ENCODE data around the gene ZNF556.
"Not testable (repeated sequence)": the region's sequence is repeated elsewhere in the genome, so short reads cannot be mapped to it uniquely, and the experiment has no call there.

ZNF556 gene

DNA sequence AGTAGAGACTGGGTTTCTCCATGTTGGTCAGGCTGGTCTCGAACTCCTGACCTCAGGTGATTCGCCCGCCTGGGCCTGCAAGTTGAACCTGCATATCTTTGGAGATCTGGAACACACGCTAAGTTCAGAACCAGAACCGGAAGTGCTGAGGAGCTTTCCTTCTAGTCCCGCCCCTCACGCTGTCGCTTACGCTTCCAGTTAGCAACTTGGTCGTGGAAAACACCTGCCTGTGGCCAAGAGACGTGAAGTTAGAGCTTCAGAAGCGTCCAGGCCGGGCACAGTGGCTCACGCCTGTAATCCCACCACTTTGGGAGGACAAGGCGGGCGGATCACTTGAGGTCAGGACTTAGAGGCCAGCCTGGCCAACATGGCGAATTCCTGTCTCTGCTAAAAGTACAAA lies 18.6 kb downstream of the ZNF556 start:
- Histone ChIP-seq H2BK120ac (ENCODE audit: low read depth, low read length) (no peak overlapping the region), H4K8ac (ENCODE audit: low read depth, low read length) (no peak overlapping the region), H2AFZ (ENCODE audit: low read length) (no peak overlapping the region), H2BK15ac (ENCODE audit: low read length) (no peak overlapping the region), H4K91ac (ENCODE audit: low read depth, low read length, poor library complexity) (no peak overlapping the region), H3K14ac (ENCODE audit: low read length) (no peak overlapping the region), H3K4ac (ENCODE audit: low read length) (no peak overlapping the region), H3K27me3 (ENCODE audit: control insufficient read depth in 3 of 3, insufficient read depth in 3 of 3, low read depth in 1 of 3, low read length in 3 of 3) (no peaks in the 10 kb centered on the region), H2BK5ac (ENCODE audit: low read length) (no peak overlapping the region), H2AK5ac (ENCODE audit: low read depth, low read length) (no peak overlapping the region), H2BK12ac (ENCODE audit: low read length) (no peak overlapping the region), H3K4me3 (ENCODE audit: low read length in 2 of 2) (no peak overlapping the region), H3K27ac (replicated peaks; ENCODE audit: low read length) (no peak overlapping the region), H3K36me3 (replicated peaks in 1 of 2; ENCODE audit: control insufficient read depth in 2 of 2, insufficient read depth in 2 of 2, low read length in 2 of 2) (no peaks in the 10 kb centered on the region), H3K23ac (ENCODE audit: low read depth, low read length, poor library complexity) (no peak overlapping the region), H3K18ac (ENCODE audit: low read length) (no peak overlapping the region), H3K9ac (ENCODE audit: low read depth, low read length, poor library complexity) (no peak overlapping the region), H3K79me1 (ENCODE audit: low read depth, low read length) (peaks cover 4% of the 10 kb centered on the region), H3K4me1 (ENCODE audit: control insufficient read depth in 2 of 2, insufficient read depth in 1 of 2, low read depth in 1 of 2, low read length in 2 of 2) (peaks cover 1 to 5% of the 10 kb centered on the region in 2 donors), H3K9me3 (replicated peaks in 1 of 2; ENCODE audit: control insufficient read depth in 2 of 2, insufficient read depth in 1 of 2, low read depth in 1 of 2, low read length in 2 of 2) (peaks cover 0 to 11% of the 10 kb centered on the region in 2 donors), H3K4me2 (ENCODE audit: insufficient read depth, low read length, poor library complexity, severe bottlenecking) (no peak overlapping the region)
- no peak for DNase-seq (ENCODE audit: low spot score)
- no CpG with 5 or more reads among the region's 17 CpGs for WGBS, 2 donors (ENCODE audit: extremely low coverage in 2 of 2, insufficient read length in 2 of 2, insufficient replicate concordance in 1 of 2)

DNA sequence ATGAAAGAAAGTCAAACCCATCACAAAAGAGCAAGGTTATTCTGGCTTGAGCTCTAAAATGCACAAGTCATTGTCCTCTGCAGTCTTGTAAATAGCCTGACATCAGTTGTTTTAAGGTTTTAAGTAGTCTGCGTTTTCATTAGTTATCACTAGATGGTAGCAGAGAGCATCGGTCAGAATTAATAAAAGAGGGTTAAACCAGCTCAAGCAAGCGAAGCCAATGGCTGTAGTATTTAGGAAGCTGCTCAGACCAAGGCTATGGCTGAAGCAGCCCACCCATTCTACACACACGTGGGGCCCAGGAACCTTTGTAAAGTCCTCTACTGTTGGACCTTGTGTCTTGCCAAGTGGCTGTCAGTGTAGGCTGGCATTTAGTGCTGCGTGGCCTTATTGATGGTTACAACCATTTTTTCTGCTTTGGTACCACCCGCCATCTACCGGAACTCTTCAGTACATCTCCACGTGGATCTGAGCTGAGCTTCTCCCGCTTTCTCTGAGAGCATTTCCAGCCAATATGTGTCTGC lies 20.3 kb downstream of the ZNF556 start:
- Histone ChIP-seq H3K9ac (ENCODE audit: low read depth, low read length, poor library complexity) (no peak overlapping the region), H3K4me3 (ENCODE audit: low read length in 2 of 2) (no peak overlapping the region), H4K8ac (ENCODE audit: low read depth, low read length) (no peak overlapping the region), H3K9me3 (replicated peaks in 1 of 2; ENCODE audit: control insufficient read depth in 2 of 2, insufficient read depth in 1 of 2, low read depth in 1 of 2, low read length in 2 of 2) (peaks cover 0 to 11% of the 10 kb centered on the region in 2 donors), H3K79me1 (ENCODE audit: low read depth, low read length) (peaks cover 4% of the 10 kb centered on the region), H4K91ac (ENCODE audit: low read depth, low read length, poor library complexity) (no peak overlapping the region), H3K36me3 (replicated peaks in 1 of 2; ENCODE audit: control insufficient read depth in 2 of 2, insufficient read depth in 2 of 2, low read length in 2 of 2) (no peaks in the 10 kb centered on the region), H3K14ac (ENCODE audit: low read length) (no peak overlapping the region), H3K4ac (ENCODE audit: low read length) (no peak overlapping the region), H3K23ac (ENCODE audit: low read depth, low read length, poor library complexity) (no peak overlapping the region), H2AK5ac (ENCODE audit: low read depth, low read length) (no peak overlapping the region), H2BK5ac (ENCODE audit: low read length) (no peak overlapping the region), H3K27ac (replicated peaks; ENCODE audit: low read length) (no peak overlapping the region), H3K4me2 (ENCODE audit: insufficient read depth, low read length, poor library complexity, severe bottlenecking) (no peak overlapping the region), H3K4me1 (ENCODE audit: control insufficient read depth in 2 of 2, insufficient read depth in 1 of 2, low read depth in 1 of 2, low read length in 2 of 2) (peaks cover 1 to 5% of the 10 kb centered on the region in 2 donors), H3K18ac (ENCODE audit: low read length) (no peak overlapping the region), H2BK12ac (ENCODE audit: low read length) (no peak overlapping the region), H2BK120ac (ENCODE audit: low read depth, low read length) (no peak overlapping the region), H2BK15ac (ENCODE audit: low read length) (no peak overlapping the region), H2AFZ (ENCODE audit: low read length) (peak overlapping the region; percentile 82), H3K27me3 (ENCODE audit: control insufficient read depth in 3 of 3, insufficient read depth in 3 of 3, low read depth in 1 of 3, low read length in 3 of 3) (no peaks in the 10 kb centered on the region)
- no CpG with 5 or more reads among the region's 9 CpGs for WGBS, 2 donors (ENCODE audit: extremely low coverage in 2 of 2, insufficient read length in 2 of 2, insufficient replicate concordance in 1 of 2)
- no peak for DNase-seq (ENCODE audit: low spot score)

DNA sequence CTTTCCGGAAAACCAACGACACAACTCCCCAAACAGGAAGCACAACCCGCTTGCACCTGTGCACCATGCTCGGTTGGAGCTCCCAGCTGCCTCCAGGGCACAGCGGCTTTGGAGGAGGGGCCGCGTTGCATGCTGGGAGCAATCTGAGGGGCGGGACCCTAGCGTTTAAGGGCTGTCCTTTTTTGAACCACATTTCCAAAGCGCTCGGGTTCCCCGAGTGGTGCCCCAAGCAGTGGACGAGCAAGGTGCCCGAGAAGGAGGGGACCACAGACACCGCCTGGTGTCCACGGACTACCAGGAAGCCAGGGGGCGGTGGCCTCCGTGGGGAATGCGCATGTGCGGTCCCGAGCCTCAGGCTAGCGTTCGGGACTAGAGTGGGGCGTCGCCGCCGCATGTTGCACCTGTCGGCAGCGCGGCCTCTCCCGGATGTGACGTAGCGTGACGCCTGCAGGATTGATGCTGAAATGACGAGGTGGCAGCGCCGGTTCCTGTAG lies 21.6 kb downstream of the ZNF556 start:
- Histone ChIP-seq H3K27ac (replicated peaks; ENCODE audit: low read length) (no peak overlapping the region), H3K4me2 (ENCODE audit: insufficient read depth, low read length, poor library complexity, severe bottlenecking) (no peak overlapping the region), H3K27me3 (ENCODE audit: control insufficient read depth in 3 of 3, insufficient read depth in 3 of 3, low read depth in 1 of 3, low read length in 3 of 3) (no peaks in the 10 kb centered on the region), H3K14ac (ENCODE audit: low read length) (peak overlapping the region; percentile 89), H3K23ac (ENCODE audit: low read depth, low read length, poor library complexity) (peak overlapping the region; percentile 73), H2BK5ac (ENCODE audit: low read length) (no peak overlapping the region), H4K91ac (ENCODE audit: low read depth, low read length, poor library complexity) (no peak overlapping the region), H3K9ac (ENCODE audit: low read depth, low read length, poor library complexity) (no peak overlapping the region), H2BK120ac (ENCODE audit: low read depth, low read length) (no peak overlapping the region), H2AFZ (ENCODE audit: low read length) (no peak overlapping the region), H3K79me1 (ENCODE audit: low read depth, low read length) (peaks cover 4% of the 10 kb centered on the region), H2BK15ac (ENCODE audit: low read length) (no peak overlapping the region), H4K8ac (ENCODE audit: low read depth, low read length) (no peak overlapping the region), H3K4me3 (ENCODE audit: low read length in 2 of 2) (no peak overlapping the region), H3K18ac (ENCODE audit: low read length) (peak overlapping the region; percentile 28), H3K4ac (ENCODE audit: low read length) (no peak overlapping the region), H3K36me3 (replicated peaks in 1 of 2; ENCODE audit: control insufficient read depth in 2 of 2, insufficient read depth in 2 of 2, low read length in 2 of 2) (no peaks in the 10 kb centered on the region), H3K4me1 (ENCODE audit: control insufficient read depth in 2 of 2, insufficient read depth in 1 of 2, low read depth in 1 of 2, low read length in 2 of 2) (peaks cover 1 to 5% of the 10 kb centered on the region in 2 donors), H3K9me3 (replicated peaks in 1 of 2; ENCODE audit: control insufficient read depth in 2 of 2, insufficient read depth in 1 of 2, low read depth in 1 of 2, low read length in 2 of 2) (peaks cover 0 to 14% of the 10 kb centered on the region in 2 donors), H2AK5ac (ENCODE audit: low read depth, low read length) (no peak overlapping the region), H2BK12ac (ENCODE audit: low read length) (no peak overlapping the region)
- no peak for DNase-seq (ENCODE audit: low spot score)
- WGBS, 2 donors (ENCODE audit: extremely low coverage in 2 of 2, insufficient read length in 2 of 2, insufficient replicate concordance in 1 of 2): no CpG with 5 or more reads among the region's 37 CpGs

DNA sequence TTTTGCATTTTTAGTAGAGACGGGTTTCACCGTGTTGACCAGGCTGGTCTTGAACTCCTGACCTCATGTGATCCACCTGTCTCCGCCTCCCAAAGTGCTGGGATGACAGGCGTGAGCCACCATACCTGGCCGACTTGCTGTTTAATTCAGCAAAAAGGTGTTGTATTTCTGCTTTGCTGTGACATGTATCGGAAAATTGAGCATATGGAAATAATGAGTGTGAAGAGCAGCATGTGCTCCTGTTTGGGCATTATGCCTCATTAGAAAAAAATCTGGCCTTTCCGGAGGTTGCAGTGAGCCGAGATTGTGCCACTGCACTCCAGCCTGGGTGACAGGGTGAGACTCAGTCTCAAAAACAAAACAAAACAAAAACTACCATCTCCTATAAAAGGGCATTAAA lies 23.4 kb downstream of the ZNF556 start:
- not testable (repeated sequence) for H2BK12ac ChIP-seq (ENCODE audit: low read length); DNase-seq (ENCODE audit: low spot score); H3K4me1 ChIP-seq (ENCODE audit: control insufficient read depth in 2 of 2, insufficient read depth in 1 of 2, low read depth in 1 of 2, low read length in 2 of 2); H3K4ac ChIP-seq (ENCODE audit: low read length); H4K91ac ChIP-seq (ENCODE audit: low read depth, low read length, poor library complexity); H3K9ac ChIP-seq (ENCODE audit: low read depth, low read length, poor library complexity); H3K4me2 ChIP-seq (ENCODE audit: insufficient read depth, low read length, poor library complexity, severe bottlenecking); H3K27ac ChIP-seq (replicated peaks; ENCODE audit: low read length); H4K8ac ChIP-seq (ENCODE audit: low read depth, low read length); H3K36me3 ChIP-seq (replicated peaks in 1 of 2; ENCODE audit: control insufficient read depth in 2 of 2, insufficient read depth in 2 of 2, low read length in 2 of 2); H3K14ac ChIP-seq (ENCODE audit: low read length); H3K23ac ChIP-seq (ENCODE audit: low read depth, low read length, poor library complexity); H2AFZ ChIP-seq (ENCODE audit: low read length); H3K4me3 ChIP-seq (ENCODE audit: low read length in 2 of 2); H2BK5ac ChIP-seq (ENCODE audit: low read length); H2AK5ac ChIP-seq (ENCODE audit: low read depth, low read length); H3K18ac ChIP-seq (ENCODE audit: low read length); H3K27me3 ChIP-seq (ENCODE audit: control insufficient read depth in 3 of 3, insufficient read depth in 3 of 3, low read depth in 1 of 3, low read length in 3 of 3); H2BK15ac ChIP-seq (ENCODE audit: low read length); H3K79me1 ChIP-seq (ENCODE audit: low read depth, low read length); H2BK120ac ChIP-seq (ENCODE audit: low read depth, low read length)
- peaks cover 0 to 12% of the 10 kb centered on the region in 2 donors for H3K9me3 ChIP-seq (replicated peaks in 1 of 2; ENCODE audit: control insufficient read depth in 2 of 2, insufficient read depth in 1 of 2, low read depth in 1 of 2, low read length in 2 of 2)
- WGBS, 2 donors (ENCODE audit: extremely low coverage in 2 of 2, insufficient read length in 2 of 2, insufficient replicate concordance in 1 of 2): no CpG with 5 or more reads among the region's 8 CpGs

All from neuronal stem cell (in vitro differentiated cells).